Liver (tissue), 9 donors: Measurements from ENCODE around the gene ULBP2. TPM values are rescaled to one million over a fixed set of nuclear protein-coding genes. Genes with fewer than 3 reads are reported as not detected.

Experiments
- DNase-seq: peaks from one replicate; pipeline ENCODE4 v3.0.0-alpha.2; 2017; ENCODE audit warnings: low spot score
- H3K27ac ChIP-seq, 2 donors: one replicate each; pipeline ENCODE4 v1.7.0; 2013; ENCODE audit warnings: inconsistent platforms in 2 of 2, low read length in 2 of 2, control low read depth in 1 of 2, low read depth in 1 of 2, mild to moderate bottlenecking in 1 of 2
- H3K27me3 ChIP-seq, 4 donors: one replicate each; pipeline versions ENCODE4 v1.6.1 to v1.7.0; 2013; ENCODE audit warnings: low read length in 3 of 4, inconsistent platforms in 1 of 4, mild to moderate bottlenecking in 1 of 4, moderate library complexity in 1 of 4; ENCODE audit not compliant: control insufficient read depth in 4 of 4, insufficient read depth in 4 of 4
- H3K36me3 ChIP-seq, 4 donors: one replicate each; pipeline versions ENCODE4 v1.6.1 to v1.7.0; 2013; ENCODE audit warnings: low read length in 3 of 4, mild to moderate bottlenecking in 3 of 4, low read depth in 1 of 4, moderate library complexity in 1 of 4; ENCODE audit not compliant: control insufficient read depth in 4 of 4, insufficient read depth in 3 of 4
- H3K4me1 ChIP-seq, 4 donors: one replicate each; pipeline versions ENCODE4 v1.6.1 to v1.7.0; 2013; ENCODE audit warnings: low read length in 3 of 4, mild to moderate bottlenecking in 3 of 4, moderate library complexity in 1 of 4; ENCODE audit not compliant: control insufficient read depth in 4 of 4, insufficient read depth in 4 of 4
- H3K4me3 ChIP-seq, 3 donors: one replicate each; pipeline versions ENCODE4 v1.6.1 to v1.7.0; 2013; ENCODE audit warnings: low read length in 3 of 3, control low read depth in 1 of 3, low read depth in 1 of 3, mild to moderate bottlenecking in 1 of 3
- H3K9ac ChIP-seq, 2 donors: one replicate each; pipeline ENCODE4 v1.7.0; 2013; ENCODE audit warnings: low read length in 2 of 2, mild to moderate bottlenecking in 2 of 2, moderate library complexity in 2 of 2, control low read depth in 1 of 2, low read depth in 1 of 2
- H3K9me3 ChIP-seq, 4 donors: one replicate each; pipeline versions ENCODE4 v1.6.1 to v1.7.0; 2013; ENCODE audit warnings: low read length in 3 of 4; ENCODE audit not compliant: control insufficient read depth in 4 of 4
- CTCF ChIP-seq: fragments of 150-350 bp; IDR thresholded peaks from 2 replicates; pipeline ENCODE4 v1.5.1; 2017; ENCODE audit warnings: improper control_type of control experiment, low read depth, low read length; ENCODE audit not compliant: missing input control
- EGR1 ChIP-seq, 2 donors: IDR thresholded peaks; 2 replicates each; pipeline ENCODE4 v1.6.1; 2016 to 2018; ENCODE audit warnings: antibody characterized with exemption in 2 of 2, low read depth in 2 of 2
- FOXA2 ChIP-seq: IDR thresholded peaks from 2 replicates; pipeline ENCODE4 v1.6.1; 2016; ENCODE audit warnings: antibody characterized with exemption
- GABPA ChIP-seq, 2 donors: IDR thresholded peaks in 1 of 2; conservative IDR thresholded peaks in 1 of 2; 2 replicates each; pipeline ENCODE4 v1.6.1; 2016; ENCODE audit warnings: antibody characterized with exemption in 2 of 2, mild to moderate bottlenecking in 1 of 2, moderate library complexity in 1 of 2
- JUND ChIP-seq, 2 donors: IDR thresholded peaks; 2 replicates each; pipeline ENCODE4 v1.6.1; 2016; ENCODE audit warnings: antibody characterized with exemption in 2 of 2
- NR2F2 ChIP-seq: IDR thresholded peaks from 2 replicates; pipeline ENCODE4 v1.6.1; 2016; ENCODE audit warnings: antibody characterized with exemption
- REST ChIP-seq: IDR thresholded peaks from 2 replicates; pipeline ENCODE4 v1.6.1; 2016; ENCODE audit warnings: antibody characterized with exemption, mild to moderate bottlenecking
- RXRA ChIP-seq, 2 donors: IDR thresholded peaks; 2 replicates each; pipeline ENCODE4 v1.6.1; 2017 to 2018; ENCODE audit warnings: antibody characterized with exemption in 2 of 2, mild to moderate bottlenecking in 1 of 2
- SP1 ChIP-seq: IDR thresholded peaks from 2 replicates; pipeline ENCODE4 v1.6.1; 2018; ENCODE audit warnings: antibody characterized with exemption, mild to moderate bottlenecking
- TAF1 ChIP-seq: conservative IDR thresholded peaks from 2 replicates; pipeline ENCODE4 v1.6.1; 2016; ENCODE audit warnings: antibody characterized with exemption, mild to moderate bottlenecking
- YY1 ChIP-seq: IDR thresholded peaks from 2 replicates; pipeline ENCODE4 v1.6.1; 2016; ENCODE audit warnings: antibody characterized with exemption, mild to moderate bottlenecking
- WGBS: extraction: QIAGEN DNeasy Blood & Tissue Kit; methylation state at CpG from one replicate; pipeline ENCODE4 v1.1.7; 2013; 5-methylcytosine and 5-hydroxymethylcytosine counted together
- polyA plus RNA-seq, 2 donors: library from polyadenylated mRNA; stranded (reverse) in 1 of 2; unstranded in 1 of 2; fragments of 200-250 nt in 1 of 2; fragments of >200 nt in 1 of 2; fragmentation: Nextera tagmentation in 1 of 2; extraction: Ambion mirVana in 1 of 2; gene quantifications; one replicate each; pipeline versions ENCODE4 v1.2.1 to v1.2.3, GENCODE V29; 2013 to 2015
- total RNA-seq, 2 donors: library from RNA; depleted of rRNA; stranded (reverse); fragments of >200 nt; gene quantifications; one replicate each; pipeline ENCODE4 v1.2.3, GENCODE V29; 2014
- TF ChIP-seq, protein P1 (sequence below): IDR thresholded peaks from 2 replicates; pipeline ENCODE4 v1.6.1; 2016; ENCODE audit warnings: antibody characterized with exemption
- donor health status: healthy.
- donor health status: healthy.
- donor health status: healthy.
- donor health status: healthy.
- donor health status: healthy.

The ULBP2 gene
- total and polyA plus RNA-seq, 4 donors, result 0.14 to 0.27 (median 0.20) TPM

GRCh38 chr6:149905371-149905910, 36.4 kb upstream of the ULBP2 start:
- 93% methylated on average over 18 of the region's 18 CpGs for WGBS
- no peak for TF ChIP-seq RXRA (IDR thresholded peaks at IDR 0.05)
- TF ChIP-seq JUND (IDR thresholded peaks at IDR 0.05), result no peak
- TF ChIP-seq SP1, result no peak
- no peaks in the 10 kb centered on the region for H3K36me3 ChIP-seq
- no peaks in the 10 kb centered on the region for H3K27me3 ChIP-seq
- no peaks in the 10 kb centered on the region for H3K4me1 ChIP-seq
- no peak overlapping the region for H3K9ac ChIP-seq
- H3K9me3 ChIP-seq, result no peaks in the 10 kb centered on the region
- no peak overlapping the region for H3K4me3 ChIP-seq
- H3K27ac ChIP-seq, result no peak overlapping the region
- no peak for DNase-seq

DNA sequence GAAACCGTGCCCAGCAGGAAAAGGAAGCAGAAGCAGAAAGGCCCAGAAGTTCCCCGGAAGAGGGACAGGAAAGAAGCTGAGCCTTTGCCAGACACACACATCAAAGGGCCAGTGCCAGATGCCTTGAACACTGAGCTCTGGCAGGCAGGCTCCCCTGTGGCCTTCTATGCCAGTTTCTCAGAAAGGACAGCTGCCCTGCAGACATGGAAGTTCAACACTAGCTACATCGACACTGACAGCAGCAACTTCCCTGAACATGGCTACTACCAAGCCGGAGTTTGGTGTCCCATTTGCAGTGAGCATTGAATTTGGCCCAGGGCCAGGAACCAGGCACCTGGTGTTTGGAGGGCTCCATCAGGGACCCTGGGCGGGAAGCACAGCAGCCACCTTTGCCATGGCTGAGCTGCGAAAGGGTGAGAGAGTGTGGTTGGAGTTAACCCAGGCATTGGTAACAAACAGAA, 35.9 kb upstream of the ULBP2 start:
- Histone ChIP-seq H3K36me3 (no peaks in the 10 kb centered on the region), H3K4me3 (no peak overlapping the region), H3K4me1 (no peaks in the 10 kb centered on the region), H3K27ac (no peak overlapping the region), H3K9ac (no peak overlapping the region), H3K27me3 (no peaks in the 10 kb centered on the region), H3K9me3 (no peaks in the 10 kb centered on the region)
- TF ChIP-seq YY1 (no peak), JUND (IDR thresholded peaks at IDR 0.05) (no peak), GABPA (IDR thresholded peaks at IDR 0.05 in 1 of 2, conservative IDR thresholded peaks at IDR 0.05 in 1 of 2) (no peak), TAF1 (no peak), NR2F2 (no peak), SP1 (no peak), REST (no peak), EGR1 (IDR thresholded peaks at IDR 0.05; ENCODE audit: low read depth in 2 of 2) (no peak), CTCF (no peak), FOXA2 (no peak)
- TF ChIP-seq, protein P1, sequence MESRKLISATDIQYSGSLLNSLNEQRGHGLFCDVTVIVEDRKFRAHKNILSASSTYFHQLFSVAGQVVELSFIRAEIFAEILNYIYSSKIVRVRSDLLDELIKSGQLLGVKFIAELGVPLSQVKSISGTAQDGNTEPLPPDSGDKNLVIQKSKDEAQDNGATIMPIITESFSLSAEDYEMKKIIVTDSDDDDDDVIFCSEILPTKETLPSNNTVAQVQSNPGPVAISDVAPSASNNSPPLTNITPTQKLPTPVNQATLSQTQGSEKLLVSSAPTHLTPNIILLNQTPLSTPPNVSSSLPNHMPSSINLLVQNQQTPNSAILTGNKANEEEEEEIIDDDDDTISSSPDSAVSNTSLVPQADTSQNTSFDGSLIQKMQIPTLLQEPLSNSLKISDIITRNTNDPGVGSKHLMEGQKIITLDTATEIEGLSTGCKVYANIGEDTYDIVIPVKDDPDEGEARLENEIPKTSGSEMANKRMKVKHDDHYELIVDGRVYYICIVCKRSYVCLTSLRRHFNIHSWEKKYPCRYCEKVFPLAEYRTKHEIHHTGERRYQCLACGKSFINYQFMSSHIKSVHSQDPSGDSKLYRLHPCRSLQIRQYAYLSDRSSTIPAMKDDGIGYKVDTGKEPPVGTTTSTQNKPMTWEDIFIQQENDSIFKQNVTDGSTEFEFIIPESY, result no peak
- 84% methylated on average over 6 of the region's 6 CpGs for WGBS
- no peak for DNase-seq
